NCI-H1417 treated with DMSO at 0.1 percent for 48 hours (cell line): ENCODE data around the gene DGKI.
"Not testable (repeated sequence)": the region's sequence is repeated elsewhere in the genome, so short reads cannot be mapped to it uniquely, and the experiment has no call there.

ENCODE experiments used
- DNase-seq: peaks from one replicate; lab custom pipeline; 2025; lab: John Stamatoyannopoulos, UW

The DGKI gene

DNA sequence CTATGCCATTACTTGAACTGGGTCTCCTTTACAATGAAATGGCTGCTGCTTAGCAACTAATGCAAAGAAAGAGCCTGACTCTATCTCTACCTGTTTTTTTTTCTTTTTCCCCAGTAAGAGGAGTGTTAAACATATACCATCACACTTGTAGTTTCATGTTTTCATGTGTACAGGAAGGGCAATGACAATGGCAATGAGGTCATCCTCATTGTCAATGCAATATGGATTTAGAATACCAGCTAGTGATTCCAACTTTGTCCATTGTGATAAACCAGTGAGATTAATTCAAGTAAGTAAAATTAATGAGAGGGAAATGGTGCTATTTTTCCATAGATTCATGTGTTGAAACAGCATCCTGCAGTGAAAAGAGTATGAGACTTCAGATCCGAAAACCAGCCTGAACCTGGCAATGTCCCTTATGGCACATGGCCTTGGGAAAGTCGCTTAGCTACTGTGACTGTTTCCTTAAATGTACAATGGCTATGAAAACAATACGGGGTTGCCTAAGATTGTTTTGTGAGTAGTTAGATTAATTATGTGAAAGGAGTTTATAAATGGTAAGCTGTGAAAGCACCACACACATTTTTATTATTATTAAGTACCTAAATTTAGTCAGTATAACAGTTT lies 11.2 kb downstream of the DGKI start:
- DNase-seq: no peak

DNA sequence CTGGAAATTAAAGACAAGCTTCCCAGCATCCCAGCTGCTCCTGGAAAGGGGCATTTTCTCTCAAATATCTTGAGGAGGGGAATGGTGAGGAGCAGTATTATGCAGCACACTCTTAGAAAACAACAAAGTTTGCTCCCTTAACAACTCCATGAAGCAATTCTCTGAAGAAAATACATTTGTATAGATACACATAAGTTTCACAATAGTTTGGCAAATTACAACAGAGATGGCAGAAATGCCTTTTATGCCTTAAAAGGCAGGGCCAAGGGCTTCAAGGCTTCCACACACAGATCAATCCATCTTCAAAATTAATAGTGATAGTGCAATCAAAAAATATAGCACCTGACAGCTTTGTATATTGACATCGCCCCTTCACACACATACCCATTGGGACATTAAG lies 12.2 kb downstream of the DGKI start:
- no peak for DNase-seq

DNA sequence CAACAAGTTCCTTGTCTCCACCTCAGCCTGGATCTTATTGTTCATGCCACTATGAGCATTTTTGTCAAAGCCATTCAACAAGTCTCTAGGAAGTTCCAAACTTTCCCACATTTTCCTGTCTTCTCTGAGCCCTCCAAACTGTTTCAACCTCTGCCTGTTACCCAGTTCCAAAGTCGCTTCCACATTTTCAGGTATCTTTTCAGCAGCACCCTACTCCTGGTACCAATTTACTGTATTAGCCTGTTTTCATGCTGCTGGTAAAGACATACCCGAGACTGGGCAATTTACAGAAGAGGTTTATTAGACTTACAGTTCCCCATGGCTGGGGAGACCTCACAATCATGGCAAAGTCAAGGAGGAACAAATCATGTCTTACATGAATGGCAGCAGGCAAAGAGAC lies 13.8 kb downstream of the DGKI start:
- not testable (repeated sequence) for DNase-seq

DNA sequence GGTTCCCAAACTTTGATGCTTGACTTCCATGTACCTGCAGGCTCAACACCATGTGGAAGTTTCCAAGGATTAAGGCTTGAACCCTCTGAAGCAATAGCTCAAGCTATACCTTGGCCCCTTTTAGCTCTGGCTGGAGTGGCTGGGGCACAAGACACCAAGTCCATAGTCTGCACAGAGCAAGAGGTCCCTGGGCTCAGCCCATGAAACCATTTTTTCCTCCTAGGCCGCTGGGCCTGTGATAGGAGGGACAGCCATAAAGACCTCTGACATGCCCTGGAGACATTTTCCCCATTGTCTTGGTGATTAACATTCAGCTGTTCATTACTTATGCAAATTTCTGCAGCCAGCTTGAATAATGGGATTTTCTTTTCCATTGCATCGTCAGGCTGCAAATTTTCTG lies 14.4 kb downstream of the DGKI start:
- DNase-seq: no peak

DNA sequence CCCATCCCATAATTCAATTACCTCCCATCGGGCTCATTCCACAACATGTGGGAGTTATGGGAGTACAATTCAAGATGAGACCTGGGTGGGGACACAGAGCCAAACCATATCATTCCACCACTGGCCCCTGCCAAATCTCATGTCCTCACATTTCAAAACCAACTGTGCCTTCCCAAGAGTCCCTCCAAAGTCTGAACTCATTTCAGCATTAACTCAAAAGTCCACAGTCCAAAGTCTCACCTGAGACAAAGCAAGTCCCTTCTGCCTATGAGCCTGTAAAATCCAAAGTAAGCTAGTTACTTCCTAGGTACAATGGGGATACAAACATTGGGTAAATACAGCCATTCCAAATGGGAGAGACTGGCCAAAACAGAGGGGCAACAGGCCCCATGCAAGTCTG lies 15.2 kb downstream of the DGKI start:
- DNase-seq: not testable (repeated sequence)

DNA sequence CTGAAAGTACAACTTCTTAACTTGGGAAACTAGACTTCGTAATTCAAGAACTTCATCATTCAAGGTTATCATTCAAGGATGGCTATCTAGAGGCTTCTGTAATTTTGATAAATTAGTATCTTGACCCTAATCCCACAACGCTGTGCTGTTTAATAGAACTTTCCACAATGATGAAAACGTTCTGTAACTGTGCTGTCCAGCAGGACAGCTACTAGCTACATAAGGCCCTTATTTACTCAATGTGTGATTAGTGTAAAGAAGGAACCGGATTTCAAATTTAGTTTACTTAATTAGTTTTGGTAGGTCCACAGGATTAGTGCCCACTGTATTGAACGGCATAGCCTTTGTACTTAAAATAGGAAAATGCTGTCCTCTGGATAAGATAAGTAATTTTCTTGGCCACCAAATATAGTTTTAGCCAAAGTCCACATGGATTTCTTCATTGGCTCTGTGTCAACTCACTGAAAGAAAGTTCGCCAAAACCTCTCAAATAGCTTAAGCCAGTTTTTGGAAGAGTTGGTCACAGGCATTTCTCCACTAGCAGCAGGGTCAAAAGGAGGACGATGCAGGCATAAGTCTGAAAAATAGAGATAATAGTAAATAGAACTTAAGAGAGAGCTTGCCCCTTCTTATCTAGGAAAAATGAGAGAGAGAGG lies 17.3 kb downstream of the DGKI start:
- no peak for DNase-seq

DNA sequence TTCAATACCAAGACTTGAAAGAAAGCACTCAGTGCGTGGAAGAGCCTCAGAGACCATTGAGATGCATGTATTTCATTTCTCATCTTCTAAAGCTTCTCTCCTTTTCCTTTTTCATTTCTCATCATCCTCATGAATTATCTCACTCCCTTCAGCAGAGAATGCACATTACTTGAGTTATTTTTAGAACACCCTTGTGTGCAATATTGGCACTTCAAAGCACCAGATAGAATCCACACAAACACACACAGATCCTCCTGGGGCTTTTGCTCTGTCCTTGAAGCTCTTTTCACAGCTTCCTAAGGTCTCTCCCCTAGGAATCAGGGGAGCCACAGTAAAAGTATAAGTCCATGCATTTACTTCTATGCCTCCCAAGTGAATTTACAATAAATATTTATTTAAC lies 18.3 kb downstream of the DGKI start:
- no peak for DNase-seq

DNA sequence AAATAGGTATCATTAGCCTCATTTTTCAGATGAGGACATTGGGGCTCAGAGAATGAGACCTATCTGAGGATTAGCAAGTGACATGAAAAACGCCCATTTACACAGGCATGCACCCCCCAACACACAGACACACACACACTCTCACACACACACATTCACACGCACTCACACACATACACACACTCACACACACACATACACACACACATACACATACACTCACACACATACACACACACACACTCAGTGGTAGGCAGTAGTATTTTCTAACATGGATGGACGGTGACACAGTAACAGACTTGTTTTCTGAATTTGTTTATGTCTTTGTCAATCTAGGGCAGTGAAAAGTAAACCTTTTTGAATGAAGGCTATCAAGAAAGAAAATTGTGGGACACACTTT lies 21.3 kb downstream of the DGKI start:
- DNase-seq: no peak

DNA sequence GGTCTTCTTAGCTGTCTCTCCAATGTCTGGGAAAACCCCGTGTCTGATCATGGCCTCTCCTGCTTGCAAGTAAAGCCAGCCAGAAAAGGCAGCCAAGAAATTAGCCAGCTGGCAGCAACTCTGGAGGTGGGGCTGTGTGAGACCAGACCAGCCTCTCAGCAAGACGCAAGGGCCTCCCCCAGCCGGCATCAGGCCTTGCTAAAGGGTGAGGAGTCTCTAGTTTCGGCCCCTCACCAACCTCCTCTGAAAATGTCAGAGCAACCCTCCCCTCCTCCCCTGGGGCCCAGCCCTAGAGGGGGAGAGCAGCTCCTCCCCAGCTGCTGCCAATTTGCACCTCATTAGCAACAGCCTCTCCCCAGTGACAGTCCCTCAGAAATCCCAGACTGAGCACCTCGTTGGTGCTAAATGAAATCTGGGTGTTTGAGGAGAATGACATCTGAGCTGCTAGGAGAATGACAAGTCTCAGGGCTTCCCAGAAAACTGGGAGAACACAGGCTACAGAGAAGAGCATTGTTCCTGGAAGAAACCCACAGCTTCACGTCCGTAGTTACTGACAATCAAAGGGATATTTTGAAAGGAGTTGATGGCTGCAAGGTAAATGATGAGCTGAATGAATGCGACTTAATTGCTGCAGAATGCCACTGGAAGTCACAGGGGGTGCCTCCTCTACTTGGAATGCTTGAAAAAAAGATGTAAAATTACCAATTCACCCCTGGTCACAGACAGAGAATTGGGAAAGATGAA lies 25.9 kb downstream of the DGKI start:
- no peak for DNase-seq

DNA sequence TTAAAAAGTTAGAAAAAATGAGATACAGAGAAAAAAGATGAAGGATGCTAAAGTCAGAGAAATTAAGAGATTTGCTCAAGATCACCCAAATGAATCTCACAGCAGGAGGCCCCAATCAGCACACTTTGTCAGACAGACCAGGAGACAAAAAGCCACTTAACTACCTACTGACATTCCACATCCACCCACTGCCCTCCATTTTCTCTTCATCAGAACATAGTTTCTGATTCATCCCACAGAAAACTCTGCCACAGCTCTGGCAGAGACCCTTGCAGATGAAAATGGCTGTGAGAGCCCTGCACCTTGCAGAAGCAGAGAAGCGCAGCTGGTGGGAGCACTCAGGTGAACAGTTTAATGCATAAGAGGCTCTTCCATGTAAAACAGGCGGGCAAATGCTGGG lies 26.6 kb downstream of the DGKI start:
- no peak for DNase-seq

DNA sequence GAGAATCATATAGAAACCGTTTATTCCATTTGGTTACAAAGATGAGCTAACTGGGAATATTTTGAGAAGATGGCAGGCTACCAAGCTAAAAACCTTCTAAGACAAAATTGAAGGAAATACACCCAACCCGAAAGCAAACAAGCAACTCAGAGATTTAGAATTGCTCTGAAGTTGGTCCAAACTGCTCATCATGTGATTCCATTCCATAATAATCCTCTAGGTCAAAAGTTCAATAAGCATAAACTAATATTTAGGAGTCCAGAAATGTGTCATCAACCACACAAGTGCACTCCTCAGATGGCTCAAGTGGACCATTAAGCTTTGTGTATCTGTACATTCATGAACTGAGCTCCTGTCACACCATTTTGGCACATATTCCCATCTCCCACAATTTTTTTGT lies 28.7 kb downstream of the DGKI start:
- DNase-seq: no peak

DNA sequence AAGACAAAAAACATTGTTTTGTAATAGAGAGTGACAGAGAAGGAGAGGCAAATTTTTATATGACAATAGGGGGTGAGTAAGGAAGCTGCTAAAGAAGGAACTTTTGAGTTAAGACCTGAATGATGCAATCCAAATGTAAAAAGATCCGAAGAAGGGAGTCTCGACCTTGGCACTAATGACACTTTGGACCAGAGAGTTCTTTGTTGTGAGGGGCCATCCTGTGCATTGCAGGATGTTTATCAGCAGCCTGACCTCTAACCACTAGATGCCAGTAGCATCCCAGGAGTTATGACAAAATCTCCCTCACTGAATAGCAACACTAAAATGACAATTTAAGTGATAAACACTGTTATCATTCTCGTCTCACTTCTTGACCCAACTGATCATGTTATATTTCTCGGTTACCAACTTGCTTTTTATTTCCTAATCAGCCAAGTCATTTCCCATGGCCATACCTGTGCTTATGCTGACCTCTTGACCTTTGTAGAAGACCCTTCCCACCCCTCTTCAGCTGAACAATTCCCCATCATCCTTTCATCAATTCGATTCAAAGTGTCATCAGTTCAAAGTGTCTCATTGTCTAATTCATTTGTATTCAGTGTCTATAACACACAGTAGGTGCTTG lies 30.0 kb downstream of the DGKI start:
- DNase-seq: no peak

DNA sequence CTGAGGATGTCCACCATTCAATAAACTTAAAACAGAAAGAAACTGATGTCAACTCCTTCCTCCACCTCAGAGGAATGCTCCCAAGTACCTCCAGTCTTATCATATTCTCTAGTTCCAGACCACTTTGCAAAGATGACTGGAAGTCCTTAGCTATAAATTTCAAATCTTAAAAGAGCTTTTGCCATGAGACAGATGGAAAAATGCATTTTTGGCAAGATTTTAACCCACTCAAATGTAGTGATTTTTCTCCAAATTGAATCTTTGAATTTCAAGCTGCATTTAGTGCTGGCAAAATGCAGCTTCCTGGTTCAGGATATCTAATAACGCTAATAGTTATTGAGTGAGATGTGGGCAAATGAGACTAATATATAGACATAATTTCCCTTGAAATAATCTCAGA lies 33.2 kb downstream of the DGKI start:
- DNase-seq: no peak

DNA sequence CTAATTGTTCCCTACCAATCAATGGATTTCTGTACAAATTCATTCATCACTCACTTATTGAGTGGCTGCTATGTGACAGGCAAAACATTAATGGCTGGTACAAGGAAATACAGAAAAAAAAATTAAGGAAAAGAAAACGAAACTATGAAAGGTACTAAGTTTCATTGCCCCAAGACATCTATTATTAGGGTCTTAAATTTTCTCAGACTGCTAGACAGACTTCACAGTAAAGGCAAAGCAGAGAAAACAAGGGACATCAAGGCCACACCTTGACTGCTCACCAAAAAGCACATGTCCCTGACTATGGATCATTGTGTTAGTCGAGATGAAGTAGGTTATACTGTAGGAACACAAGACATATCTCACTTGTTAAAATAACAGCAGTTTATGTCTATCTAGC lies 36.5 kb downstream of the DGKI start:
- no peak for DNase-seq

DNA sequence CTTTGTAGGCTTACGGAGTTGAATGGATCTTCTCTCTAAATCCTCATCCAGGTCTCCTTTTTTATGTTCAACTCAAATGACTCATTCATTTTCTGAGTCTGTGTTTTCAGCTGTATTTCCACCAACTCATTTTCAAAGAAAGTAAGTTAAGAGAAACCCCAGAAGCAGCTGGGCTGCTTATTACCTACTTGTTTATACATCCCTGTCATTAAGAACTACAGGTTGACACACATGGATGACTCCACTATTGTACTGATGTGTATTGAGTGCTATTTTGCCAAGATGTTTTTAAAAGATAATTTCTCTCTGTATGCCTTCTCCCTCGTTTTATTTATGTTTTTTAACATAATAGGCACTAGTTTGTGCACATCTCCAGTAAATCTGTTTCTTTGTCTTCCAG lies 41.9 kb downstream of the DGKI start:
- DNase-seq: peak; percentile 69

DNA sequence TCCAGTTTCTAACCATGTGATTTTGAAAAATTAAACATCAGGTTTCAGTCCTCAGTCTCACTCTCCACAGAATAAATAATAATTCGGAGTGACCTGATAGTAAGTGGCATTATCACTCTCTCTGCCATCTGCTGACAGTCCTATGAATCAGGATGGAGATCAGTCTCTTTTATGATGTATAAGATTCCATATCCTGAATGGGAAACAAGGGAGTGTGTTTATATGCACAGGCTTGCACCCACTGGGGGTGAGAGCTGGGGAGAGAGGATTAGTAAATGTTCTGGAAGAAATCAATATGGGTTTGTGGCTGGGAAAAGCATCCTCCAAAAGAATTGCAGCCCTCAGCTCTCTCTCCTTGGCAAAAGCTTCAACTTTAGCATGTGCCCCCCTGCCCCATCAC lies 45.3 kb downstream of the DGKI start:
- DNase-seq: no peak

DNA sequence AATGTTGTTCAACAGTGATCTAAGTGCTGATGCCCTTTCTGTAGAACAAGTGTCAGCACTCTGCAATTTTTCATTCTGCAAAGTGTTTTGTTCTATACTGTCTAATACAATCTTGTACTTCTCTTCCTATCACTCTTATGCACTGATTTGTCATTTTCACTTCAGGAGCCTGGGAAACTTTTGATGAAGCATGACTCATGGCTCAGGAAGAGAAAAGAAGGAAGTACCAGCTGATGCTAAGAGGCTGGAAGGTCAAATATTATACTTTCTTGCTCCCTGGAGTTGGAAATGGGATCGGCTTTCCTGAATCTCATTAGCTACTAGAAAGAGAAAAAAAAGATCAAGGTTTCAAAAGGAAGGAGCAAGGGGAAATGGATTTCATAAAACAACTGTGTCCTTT lies 45.8 kb downstream of the DGKI start:
- DNase-seq: no peak

DNA sequence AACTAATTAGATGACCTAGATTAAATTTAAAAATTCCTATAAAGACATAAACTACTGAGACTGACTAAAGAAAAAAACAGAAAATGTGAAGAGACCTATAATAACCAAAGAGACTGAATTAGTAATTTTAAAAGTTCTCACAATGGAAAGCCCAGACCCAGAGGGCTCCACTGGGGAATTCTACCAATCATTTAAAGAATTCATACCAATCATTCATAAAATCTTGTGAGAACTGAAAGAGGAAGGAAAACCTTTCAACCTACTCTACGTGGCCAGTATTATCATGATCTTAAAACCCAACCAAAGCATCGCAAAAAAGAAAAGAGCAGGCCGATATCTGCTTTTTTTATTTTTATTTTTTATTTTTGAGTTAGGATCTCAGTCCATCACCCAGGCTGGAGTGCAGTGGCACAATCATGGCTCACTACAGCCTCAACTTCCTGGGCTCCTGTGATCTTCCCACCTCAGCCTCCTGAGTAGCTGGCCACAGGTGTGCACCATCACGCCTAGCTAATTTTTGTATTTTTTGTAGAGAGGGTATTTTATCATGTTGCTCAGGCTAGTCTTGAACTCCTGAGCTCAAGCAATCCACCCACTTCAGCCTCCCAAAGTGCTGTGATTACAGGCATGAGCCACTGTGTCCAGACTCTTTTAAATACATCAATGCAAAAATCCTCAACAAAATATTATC lies 48.6 kb downstream of the DGKI start:
- DNase-seq: no peak

DNA sequence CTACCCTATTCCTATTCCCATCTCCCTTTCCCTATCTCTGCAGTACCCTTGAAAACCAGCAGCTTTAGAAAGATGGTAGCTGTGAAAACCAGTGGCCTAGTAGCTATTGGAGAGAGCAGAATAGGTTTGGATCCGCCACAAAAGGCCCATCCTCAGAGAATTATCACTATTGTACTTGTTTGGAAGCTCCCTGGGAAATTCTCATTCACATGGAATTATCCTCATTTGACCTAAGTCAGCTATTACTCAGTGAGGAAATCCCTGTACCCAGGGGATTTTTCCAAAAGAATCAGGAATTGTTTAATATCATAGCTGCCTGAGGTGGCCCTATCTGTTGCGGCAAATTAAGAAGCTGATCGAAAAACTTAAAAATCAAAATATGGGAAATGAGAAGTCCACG lies 51.6 kb downstream of the DGKI start:
- DNase-seq: no peak

DNA sequence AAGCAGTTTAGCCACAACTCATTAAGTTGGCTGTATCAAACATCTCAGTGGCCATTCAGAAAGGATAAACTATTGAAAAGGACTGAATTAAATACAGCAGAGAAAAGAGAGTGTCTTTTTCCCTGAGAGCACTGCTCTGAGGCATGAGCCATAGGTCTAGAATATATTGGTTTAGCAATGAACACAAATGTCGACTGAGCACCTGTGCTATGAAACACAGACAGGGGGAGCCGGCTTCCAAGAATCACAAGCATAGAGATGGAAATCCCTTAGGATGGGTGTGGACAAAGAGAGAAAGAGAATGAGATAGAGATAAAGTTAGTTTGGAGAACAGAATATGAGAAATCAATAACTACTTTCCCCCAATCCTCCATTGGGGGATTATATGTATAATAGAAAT lies 54.8 kb downstream of the DGKI start:
- DNase-seq: no peak

DNA sequence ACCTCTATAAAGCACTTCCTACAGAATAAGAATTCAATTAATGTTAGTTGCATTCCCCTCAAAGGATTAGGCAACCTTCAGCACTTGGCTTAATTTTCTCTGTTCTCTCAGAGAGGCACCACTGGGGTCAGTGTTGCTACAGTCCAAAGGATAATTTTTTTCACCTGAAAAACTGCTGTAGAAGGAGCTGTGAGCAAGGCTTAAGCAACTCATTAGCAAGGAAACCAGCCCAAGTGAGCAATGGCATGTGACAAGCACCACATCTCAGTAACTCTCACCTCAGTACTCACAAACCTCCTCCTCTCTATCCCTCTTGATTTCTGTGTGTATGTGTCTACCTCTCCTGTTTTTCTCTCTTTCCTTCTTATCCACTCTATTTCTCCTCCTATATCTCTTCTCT lies 55.9 kb downstream of the DGKI start:
- no peak for DNase-seq

DNA sequence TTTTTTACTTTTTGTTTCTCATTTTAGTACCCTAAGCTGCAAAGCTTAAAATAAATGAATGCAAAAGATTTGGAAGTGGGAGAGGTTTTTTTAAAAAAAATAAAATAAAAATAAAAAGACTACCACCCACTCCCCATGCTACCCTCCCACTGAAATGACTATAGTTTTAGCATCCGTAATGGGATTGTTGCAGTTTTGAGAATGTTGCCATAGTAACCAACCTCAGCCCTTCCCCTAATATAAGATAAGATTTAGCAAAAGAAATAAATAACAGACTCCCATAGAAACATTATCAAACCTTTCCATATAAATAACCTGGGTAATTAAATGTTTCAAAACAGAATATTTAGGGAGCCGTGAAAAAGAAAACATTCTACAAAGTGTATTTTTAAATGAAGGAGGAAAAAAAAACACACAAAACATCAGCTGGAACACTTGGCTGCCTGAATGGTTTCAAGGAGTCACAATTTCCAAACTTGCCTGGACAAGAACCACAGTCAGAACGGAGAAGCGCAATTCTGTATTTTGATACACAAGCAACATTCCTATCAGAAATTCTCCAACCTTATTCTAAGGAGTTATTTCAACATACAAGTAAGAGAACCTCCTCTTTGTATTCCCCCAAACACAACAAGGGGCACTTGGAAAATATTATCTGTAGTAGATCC lies 57.4 kb downstream of the DGKI start:
- no peak for DNase-seq
